GM18951 (cell line): ENCODE data around the gene FTCD.
"Not testable (repeated sequence)": the region's sequence is repeated elsewhere in the genome, so short reads cannot be mapped to it uniquely, and the experiment has no call there.

Source experiments
- POLR2A ChIP-seq: IDR thresholded peaks from 4 replicates; pipeline ENCODE4 v1.6.1; 2011; ENCODE audit warnings: mild to moderate bottlenecking; ENCODE audit not compliant: insufficient read length, insufficient read depth; ENCODE audit errors: extremely low read depth
- in situ Hi-C: fragments of 300-500 bp; cut with MboI; formaldehyde crosslinking; loops from one replicate; pipeline ENCODE4 v1.12.0; 2022; ENCODE audit warnings: low sequenced_read_pairs, mixed read lengths, inconsistent platforms; ENCODE audit not compliant: unreplicated experiment

The FTCD gene

GRCh38 chr21:46155514-46156377 is at the start of gene FTCD:
Gene FTCD (minus strand): TSS chr21:46155579. CDS start chr21:46155523, 56 bp downstream.
- in situ Hi-C loops, result no loop called here
- TF ChIP-seq POLR2A, result no peak

GRCh38 chr21:46205166-46205565 is 49.8 kb upstream of the FTCD start:
- TF ChIP-seq POLR2A, result no peak
- in situ Hi-C loops, result no loop called here

DNA sequence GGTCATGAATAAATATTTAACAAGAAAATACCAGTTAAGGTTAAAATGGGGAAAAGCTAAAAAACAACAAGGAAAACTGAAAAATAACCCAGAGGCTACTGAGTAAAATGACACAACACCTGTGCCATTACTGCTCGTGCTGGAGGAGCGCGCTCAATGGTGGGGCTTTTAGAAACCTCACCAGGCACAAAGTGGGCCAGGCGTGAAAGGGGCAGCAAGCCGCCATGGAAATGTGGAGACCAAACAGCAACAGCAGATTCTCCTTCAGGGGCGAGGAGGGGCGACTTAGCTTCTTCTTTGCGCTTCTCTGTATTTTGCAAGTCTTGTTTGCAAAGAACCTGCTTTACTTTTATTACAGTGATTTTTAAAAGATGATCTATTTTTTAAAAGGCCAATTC is 47.8 kb upstream of the FTCD start:
- TF ChIP-seq POLR2A, result no peak
- in situ Hi-C loops, result no loop called here

DNA sequence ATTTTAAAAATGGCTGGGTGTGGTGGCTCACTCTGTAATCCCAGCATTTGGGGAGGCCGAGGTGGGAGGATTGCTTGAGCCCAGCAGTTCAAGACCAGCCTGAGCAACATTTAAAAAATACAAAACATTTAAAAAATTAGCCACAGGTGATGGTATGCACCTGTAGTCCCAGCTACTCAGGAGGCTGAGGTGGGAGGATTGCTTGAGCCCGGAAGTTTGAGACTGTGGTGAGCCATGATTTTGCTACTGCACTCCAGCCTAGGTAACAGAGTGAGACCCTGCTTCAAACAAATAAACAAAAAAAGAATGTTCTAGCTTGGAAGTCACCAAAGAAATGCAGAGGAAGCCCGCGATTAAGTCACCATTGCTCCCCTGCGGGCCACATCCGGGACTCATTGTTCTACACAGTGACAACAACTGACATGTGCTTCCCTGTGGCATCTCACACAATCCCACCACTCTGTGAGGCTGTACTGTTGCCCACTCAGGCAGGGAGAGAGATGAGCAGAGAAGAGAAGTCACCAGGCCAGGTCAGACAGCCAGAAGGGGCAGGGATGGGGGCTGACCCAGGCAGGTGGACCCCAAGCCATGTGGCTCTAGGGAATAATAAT is 47.3 kb upstream of the FTCD start:
- in situ Hi-C loops, result no loop called here
- TF ChIP-seq POLR2A, result no peak

DNA sequence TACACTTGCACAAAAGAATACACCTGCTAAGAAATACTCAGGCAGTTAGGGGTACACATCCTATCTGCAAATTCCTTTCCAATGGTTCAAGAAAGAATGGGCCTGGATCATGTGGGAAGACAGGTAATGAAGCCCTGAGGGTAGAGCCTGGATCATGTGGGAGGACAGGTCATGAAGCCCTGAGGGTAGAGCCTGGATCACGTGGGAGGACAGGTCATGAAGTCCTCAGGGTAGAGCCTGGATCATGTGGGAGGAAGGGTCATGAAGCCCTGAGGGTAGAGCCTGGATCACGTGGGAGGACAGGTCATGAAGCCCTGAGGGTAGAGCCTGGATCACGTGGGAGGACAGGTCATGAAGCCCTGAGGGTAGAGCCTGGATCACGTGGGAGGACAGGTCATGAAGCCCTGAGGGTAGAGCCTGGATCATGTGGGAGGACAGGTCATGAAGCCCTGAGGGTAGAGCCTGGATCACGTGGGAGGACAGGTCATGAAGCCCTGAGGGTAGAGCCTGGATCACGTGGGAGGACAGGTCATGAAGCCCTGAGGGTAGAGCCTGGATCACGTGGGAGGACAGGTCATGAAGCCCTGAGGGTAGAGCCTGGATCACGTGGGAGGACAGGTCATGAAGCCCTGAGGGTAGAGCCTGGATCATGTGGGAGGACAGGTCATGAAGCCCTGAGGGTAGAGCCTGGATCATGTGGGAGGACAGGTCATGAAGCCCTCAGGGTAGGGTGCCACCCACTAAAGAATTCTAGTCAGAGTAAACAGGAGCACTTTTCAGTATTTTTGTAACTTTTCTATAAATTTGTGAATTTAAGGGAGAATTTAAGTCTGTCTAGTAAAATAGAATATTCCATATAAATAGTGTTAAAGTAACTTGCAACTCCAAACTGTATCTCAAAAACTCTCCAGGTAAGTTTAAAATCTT is 45.8 kb upstream of the FTCD start:
- in situ Hi-C loops, result not testable (repeated sequence)

GRCh38 chr21:46199436-46200373 is 44.3 kb upstream of the FTCD start:
- in situ Hi-C loops, result no loop called here
- no peak for TF ChIP-seq POLR2A

DNA sequence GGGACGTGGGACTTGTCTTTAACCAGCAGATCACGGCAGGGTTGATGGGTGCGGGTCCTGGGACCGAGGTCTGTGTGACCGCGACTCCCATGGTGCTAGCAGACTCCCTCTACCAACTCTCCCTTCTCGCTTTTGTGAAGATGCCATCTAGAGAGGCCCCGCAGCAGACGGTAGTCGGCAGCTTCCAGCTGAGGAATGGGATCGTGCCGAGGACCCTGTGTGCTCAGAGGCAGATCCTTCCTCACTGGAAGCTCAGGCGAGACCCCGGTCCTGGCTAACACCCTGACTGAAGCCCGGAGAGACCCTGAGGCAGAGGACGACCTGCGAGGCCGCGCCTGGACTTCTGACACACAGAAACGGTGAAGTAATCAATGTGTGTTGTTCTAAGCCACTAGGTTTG is 41.4 kb upstream of the FTCD start:
- in situ Hi-C loops, result no loop called here

GRCh38 chr21:46195595-46196195 is 40.3 kb upstream of the FTCD start:
- in situ Hi-C loops, result no loop called here
- TF ChIP-seq POLR2A, result no peak

More for the DNA sequence above, 41.4 kb upstream of the FTCD start:
- TF ChIP-seq POLR2A, result no peak

DNA sequence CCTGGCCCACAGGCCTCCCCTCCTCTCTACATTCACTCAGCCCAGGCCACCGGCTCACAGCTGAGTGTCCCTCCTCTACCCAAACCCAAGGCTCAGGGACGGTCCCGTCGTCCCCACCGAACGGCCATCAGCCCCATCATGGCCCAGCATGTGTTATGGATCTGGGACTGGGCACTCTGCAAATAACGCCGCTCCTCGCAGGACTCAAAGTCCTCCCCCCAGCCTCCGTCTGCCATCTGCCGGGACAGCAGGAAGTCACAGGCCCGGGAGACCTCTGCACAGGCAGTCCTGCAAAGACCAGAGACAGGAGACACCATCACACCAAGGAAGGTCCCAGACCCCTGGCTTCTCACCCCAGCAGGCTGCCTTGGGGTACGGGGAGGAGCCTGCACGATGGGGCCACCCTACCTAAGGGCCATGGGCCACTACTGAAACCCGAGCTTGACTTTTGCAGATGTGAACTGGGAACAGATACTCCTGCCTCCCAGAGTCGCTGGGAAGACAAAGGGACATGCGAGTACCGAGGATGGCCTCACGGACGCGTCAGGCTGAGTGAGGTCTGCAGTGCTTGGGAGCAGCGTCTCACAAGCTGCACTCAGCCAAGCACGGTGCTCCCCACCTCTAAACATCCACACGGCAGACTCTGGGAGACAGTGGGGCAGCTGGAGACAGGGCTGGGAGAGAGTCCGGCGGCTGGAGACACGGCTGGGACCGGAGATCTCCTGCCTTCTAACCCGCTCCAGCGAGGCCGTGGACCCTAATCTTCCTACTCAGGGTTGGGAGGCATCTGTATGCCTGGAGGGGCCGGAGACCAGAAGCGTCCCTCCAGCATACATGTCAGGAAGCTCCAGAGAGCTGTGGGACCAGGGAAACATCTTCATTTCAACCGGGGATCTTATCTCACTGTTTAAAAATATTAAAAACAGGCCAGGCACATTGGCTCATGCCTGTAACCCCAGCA is 39.3 kb upstream of the FTCD start:
- TF ChIP-seq POLR2A, result no peak
- in situ Hi-C loops, result no loop called here

GRCh38 chr21:46193829-46194373 is 38.5 kb upstream of the FTCD start:
- in situ Hi-C loops, result no loop called here
- TF ChIP-seq POLR2A, result no peak
